AG09319 (cell line): ENCODE data around the gene RPL3.

Source experiments
- DNase-seq: peaks from one replicate; pipeline ENCODE4 v3.0.0-alpha.2; 2010; ENCODE audit warnings: low read depth; ENCODE audit errors: extremely low read depth
- TF ChIP-seq, protein P1 (sequence below): IDR thresholded peaks from 2 replicates; pipeline ENCODE4 v1.5.1; 2011; ENCODE audit warnings: low read depth, mild to moderate bottlenecking, inconsistent platforms, low read length, moderate library complexity

The RPL3 gene

DNA sequence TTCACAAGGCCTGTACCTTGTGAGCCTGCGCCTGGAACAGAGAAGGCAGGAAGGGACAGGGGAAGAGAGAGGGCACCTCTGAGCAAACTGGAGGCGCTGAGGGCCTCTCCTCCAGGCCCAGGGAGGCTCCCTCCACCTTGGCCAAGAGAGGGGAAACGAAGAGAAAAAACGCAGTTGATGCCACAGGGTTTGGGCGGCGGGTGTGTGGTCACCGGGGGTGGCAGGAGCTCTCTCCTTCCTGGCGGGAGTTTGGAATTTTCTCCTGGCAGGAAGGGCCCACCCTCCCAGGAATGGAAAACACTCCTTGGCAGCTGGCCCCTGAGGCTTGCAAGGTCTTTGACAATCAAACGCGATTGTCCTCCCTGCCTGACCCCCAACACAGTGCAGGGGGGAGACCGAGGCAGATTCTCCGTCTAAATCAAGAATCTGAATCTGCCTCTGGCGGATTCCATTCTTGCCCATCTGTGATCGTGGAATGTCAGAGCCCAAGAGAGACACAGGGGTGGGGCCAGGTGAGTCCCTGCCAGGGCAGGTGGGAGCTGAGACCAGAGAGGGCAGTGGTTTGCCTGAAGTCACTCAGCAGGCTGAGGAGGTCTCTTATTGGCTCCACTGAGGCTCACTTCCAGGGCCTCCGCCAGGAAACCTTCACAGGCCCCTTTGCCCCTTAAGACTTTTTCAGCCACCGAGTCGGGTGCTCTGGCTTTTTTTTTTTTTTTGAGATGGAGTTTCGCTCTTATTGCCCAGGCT, 21.0 kb downstream of the RPL3 start:
- no peak for DNase-seq
- TF ChIP-seq, protein P1, sequence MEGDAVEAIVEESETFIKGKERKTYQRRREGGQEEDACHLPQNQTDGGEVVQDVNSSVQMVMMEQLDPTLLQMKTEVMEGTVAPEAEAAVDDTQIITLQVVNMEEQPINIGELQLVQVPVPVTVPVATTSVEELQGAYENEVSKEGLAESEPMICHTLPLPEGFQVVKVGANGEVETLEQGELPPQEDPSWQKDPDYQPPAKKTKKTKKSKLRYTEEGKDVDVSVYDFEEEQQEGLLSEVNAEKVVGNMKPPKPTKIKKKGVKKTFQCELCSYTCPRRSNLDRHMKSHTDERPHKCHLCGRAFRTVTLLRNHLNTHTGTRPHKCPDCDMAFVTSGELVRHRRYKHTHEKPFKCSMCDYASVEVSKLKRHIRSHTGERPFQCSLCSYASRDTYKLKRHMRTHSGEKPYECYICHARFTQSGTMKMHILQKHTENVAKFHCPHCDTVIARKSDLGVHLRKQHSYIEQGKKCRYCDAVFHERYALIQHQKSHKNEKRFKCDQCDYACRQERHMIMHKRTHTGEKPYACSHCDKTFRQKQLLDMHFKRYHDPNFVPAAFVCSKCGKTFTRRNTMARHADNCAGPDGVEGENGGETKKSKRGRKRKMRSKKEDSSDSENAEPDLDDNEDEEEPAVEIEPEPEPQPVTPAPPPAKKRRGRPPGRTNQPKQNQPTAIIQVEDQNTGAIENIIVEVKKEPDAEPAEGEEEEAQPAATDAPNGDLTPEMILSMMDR, result no peak

DNA sequence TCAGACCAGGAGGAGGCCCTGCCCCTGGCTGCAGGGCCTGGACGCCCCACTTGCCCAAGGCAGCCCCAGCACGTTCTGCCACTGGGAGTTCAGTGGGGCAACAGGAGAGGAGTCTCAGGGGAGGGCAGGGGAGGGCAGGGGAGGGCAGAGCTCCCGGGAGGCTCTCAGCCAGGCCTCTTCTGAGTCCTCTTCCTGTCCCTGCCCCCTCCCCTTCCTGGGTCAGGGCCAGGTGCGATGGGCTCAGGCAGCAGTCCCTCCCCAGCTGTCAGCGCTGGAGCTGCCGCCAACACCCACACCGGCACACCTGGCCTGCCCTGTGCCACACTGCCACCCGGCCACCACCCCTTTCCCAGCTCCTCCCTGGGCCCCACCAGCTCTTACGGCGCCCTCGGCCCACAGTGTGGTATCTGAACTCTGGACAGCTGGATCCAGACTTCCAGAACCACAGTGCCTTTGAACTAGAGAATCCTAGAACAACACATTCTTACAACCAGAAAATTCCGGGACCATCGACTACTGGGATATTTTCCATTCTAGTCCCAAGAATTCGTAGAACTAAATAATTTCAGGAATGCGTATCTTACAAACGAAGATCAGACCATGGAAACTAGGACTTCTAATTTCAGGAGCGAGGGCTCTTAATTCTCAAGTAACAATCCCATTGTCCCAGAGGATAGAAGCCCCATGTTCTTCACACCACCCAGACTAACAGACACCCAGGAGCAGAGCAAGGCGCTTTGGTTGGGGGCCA, 21.8 kb downstream of the RPL3 start:
- no peak for DNase-seq

DNA sequence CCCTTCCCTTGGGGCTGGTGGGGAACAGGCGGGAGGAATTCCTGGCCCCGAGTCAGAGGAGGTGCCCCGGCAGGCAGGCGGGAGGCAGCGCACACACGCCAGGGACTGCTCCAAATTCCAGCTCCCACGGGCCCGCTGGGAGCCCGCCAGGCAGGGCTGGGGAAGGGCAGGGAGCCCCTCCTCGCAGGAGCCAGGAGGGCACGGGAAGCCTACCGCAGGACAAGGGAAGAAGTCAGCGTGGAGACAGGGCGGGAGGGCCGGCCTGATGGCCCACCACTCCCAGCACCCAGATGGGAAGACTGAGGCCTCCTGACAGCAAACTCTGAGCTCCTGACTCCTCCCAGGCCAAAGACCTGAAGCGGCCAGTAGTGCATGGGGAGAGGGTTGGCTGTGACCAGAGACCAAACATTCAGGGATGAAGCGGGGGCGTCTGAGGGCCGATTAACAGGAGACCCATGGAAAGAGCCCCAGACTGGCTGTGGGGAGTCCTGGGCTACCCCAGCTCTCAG, 22.4 kb downstream of the RPL3 start:
- TF ChIP-seq, protein P1, result no peak
- no peak for DNase-seq

More for the DNA sequence above, 21.8 kb downstream of the RPL3 start:
- TF ChIP-seq, protein P1, result no peak

DNA sequence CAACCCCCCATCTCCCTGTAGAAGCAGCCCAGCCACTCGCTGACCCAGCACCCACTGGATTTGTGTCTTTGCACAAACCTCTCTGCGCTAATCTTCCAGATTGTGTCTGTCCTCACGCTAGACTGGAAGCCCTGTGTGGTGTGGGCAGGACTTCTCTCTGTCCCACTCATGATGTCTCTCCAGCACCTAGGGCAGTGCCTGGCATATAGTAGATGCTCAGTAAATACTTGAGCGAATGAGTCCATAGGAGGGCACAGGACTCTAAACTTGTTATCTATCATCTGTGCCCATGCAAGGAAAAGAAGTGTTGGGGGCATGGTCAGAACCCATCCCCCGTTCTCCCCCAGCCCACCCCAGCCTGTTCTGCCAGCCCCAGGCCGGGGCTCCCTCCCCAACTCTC, 22.9 kb downstream of the RPL3 start:
- TF ChIP-seq, protein P1, result no peak
- DNase-seq, result no peak

DNA sequence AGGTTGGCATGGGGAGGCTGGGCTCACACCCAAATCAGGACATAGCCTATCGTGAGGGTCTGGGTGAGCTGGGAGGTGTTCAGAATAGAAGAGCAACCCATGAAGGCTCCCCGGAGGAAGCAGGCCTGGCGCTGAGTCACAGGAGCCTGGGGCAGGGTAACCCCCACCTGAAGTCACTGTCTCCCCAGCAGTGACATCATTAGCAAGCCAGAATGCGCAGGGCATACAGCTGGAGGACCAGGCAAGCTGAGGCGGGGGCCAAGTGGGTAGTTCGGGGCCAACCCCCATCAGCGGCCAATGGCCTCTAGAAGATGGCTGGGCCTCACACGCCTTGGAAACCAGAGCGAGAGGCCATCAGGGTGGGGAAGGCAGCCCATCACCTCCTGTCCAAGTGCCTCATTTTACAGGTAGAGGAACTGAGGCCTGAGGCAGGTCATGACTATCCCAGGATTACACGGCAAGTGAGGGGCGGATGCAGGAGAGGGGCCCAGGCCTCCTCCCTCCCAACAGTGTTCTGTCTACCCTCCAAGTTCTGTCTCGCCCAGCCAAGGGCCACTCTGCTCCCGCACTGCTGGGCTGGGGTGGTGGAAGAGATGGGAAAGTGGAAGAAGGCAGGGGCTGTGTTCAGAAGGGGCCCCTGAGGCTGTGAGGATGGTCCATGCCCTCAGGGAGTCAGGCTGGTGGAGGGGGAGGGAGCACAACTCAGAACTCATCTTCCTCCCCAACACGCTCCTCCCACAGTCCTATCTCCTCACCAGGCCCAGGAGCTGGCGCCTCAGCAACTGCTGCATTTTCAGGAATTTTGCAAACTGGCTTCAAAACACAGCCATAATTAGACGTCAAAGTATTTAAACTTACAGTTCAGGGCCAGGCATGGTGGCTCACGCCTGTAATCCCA, 24.6 kb downstream of the RPL3 start:
- no peak for DNase-seq
- TF ChIP-seq, protein P1, result no peak

DNA sequence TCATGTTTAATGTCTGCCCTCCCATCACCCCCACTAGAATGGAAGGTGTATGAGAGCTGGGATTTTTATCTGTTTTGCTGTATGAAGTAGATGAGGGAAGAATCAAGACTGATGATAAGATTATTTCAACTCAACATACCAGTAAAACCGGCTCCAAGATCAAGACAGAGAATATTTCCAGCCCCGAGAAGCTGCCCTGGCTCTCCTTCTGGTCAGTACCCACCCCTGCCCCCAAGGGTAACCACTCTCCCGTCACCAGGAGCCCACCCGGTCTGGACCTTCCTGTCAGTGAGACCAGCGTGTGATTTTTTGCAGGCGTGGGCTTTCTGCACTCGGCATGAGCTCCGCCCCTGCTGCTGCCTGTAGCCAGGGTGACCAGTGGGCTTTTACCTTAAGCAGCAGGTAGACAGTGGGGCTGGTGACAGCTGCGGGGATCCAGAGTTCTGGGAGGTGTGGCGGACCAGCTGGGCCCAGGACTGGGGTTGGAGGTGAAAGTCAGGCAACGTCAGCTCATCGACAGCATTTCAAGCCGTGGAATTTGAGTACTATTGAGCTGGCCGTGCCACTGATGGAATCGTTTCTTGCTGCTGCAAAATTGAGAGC, 25.6 kb downstream of the RPL3 start:
- TF ChIP-seq, protein P1, result no peak
- DNase-seq, result no peak
